Activated T-cell treated with anti-CD3 and anti-CD28 coated beads, Interleukin-2, amount 50 U/mL, for 1 hour (primary cell): ENCODE results near the gene SV2B.

ENCODE experiments used
- DNase-seq: peaks from one replicate; pipeline ENCODE4 v3.0.0-alpha.2; 2020

The SV2B gene

DNA sequence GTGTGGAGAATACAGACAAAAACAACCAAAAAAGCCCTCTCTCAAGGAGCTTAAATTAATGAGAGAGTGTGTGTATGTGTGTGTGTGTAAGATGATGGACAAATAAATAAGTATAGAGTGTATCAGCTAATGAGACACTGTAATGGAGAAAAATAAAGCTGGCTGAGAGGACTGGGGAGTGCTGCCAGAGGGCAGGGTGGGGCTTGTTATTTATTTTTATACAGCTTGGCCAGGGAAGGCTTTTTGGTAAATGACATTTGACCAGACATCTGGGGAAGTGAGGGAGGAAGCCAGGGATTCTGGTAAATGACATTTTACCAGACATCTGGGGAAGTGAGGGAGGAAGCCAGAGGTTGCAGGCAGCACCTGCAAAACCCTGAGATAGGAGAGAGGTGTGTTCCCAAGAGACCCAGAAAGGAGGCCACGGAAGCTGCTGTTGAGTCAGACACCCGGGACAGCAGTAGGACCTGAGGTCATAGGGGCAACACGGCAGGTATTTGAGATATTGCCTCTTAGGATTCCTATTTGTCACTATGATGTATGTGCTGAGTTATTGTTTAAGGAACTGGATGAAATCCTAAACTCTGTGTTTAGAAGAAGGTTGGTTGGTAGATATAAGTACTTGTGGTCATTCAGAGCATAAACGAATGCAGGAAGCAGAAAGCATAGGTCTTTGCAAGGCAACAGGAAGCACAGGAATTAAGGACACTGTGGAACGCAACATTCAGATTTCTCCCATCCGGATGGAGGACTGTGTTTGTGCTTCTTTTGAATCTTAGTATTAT lies 2.7 kb downstream of the SV2B start:
- no peak for DNase-seq

DNA sequence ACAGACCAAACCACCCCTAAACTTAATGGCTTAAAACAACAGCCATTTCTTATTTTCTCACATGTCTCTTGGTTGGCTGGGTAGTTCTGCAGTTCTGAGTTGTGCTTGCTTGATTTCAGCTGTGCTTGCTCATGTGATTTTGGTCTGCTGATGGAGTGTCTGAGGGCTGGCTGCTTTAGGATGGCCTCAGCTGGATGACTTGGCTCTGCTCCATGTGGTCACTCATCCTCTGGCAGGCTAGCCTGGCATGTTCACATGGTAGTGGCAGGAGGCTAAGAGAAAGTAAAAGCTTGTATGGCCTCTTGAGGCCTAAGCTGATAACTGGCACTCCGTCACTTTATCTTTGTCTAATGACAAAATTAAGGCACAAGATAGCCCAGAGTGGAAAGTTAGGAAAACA lies 4.1 kb downstream of the SV2B start:
- no peak for DNase-seq

DNA sequence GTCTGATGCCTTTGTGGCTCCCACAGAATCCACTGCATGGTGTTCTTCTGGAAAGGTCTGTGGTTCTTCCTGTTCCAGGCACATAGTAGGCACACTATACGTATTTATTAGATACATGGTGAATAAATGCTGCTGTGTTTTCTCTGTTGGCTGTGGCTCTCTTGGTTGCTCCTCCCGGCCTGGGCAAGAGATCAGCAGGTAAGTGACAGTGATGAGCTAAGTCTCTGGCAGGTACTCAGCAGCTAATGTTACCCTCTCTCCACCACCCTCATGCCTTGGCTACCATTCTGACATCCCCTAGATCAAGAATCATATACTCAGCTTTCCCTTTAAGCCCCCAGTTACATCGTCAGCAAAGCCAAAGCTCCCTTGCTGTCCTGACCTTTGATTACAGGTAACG lies 8.4 kb downstream of the SV2B start:
- no peak for DNase-seq

DNA sequence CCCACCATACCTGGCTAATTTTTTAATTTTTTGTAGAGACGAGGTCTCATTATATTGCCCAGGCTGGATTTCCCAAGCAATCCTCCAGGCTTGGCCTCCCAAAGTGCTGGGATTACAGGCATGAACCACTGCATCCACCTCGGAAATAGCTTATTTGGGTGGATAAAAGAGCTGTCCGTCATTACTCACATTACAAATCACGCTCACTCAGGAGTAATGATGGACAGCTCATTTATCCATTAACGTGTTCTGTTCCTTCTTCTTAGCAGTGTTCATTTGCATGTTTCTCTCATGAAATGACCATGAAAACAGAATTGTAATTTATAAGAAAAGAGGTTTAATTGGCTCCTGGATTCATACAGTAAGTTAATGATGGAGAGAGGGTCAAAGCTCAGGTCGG lies 9.8 kb downstream of the SV2B start:
- no peak for DNase-seq

DNA sequence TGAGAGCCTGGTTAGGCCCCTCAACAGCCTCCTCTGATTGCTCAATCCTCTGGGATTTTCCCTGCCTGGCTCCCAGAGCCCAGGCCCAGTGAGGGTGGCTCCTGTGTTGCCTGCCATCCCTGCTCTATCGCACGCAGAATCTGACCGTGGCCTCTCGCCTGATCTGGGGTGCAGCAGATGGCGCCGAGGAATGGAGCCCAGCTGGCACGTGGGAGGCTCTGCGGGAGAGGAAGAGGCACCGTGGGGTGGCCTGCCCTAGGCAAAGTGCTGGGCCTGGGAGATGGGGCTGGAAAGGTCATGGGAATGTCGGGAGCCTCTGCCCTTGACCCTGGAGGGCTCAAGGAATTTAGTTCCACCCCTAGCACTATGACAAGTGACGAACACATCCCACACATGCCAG lies 10.3 kb downstream of the SV2B start:
- DNase-seq: no peak

DNA sequence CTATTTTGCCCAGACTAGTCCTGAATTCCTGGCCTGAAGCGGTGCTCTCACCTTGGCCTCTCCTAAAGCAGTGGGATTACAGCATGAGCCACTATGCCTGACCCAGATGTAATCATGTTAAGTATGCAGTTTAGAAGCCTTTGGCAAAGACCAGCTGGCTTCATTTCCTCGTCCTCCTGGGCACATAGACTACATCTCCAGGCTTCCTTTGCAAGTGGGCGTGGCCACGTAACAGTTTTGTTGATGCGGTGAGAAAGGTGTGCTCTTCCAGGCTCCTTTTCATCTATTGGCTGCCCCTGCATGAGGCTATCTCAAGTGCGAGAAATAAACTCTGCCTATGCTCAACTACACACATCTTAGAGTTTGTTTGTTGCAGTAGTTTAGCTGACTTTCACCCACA lies 13.0 kb downstream of the SV2B start:
- DNase-seq: no peak

DNA sequence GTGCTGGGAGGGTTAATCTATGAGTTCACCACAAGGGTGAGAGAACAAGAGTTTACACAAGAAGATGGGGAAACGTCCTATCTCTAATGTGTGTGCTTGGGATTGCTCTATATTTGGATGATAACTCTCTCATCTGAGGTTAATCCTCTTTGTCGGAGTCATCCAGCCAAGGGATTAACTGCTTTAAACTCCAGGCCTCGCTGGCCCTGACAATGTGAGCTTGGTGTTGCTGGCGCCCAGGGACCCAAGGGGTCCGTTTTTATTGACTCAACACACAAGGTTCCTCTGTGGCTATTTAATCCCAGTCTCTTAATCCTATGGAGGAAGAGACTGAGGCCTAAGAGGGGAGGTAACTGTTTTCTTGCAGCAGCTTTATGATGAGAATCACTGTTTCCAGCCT lies 14.2 kb downstream of the SV2B start:
- no peak for DNase-seq

DNA sequence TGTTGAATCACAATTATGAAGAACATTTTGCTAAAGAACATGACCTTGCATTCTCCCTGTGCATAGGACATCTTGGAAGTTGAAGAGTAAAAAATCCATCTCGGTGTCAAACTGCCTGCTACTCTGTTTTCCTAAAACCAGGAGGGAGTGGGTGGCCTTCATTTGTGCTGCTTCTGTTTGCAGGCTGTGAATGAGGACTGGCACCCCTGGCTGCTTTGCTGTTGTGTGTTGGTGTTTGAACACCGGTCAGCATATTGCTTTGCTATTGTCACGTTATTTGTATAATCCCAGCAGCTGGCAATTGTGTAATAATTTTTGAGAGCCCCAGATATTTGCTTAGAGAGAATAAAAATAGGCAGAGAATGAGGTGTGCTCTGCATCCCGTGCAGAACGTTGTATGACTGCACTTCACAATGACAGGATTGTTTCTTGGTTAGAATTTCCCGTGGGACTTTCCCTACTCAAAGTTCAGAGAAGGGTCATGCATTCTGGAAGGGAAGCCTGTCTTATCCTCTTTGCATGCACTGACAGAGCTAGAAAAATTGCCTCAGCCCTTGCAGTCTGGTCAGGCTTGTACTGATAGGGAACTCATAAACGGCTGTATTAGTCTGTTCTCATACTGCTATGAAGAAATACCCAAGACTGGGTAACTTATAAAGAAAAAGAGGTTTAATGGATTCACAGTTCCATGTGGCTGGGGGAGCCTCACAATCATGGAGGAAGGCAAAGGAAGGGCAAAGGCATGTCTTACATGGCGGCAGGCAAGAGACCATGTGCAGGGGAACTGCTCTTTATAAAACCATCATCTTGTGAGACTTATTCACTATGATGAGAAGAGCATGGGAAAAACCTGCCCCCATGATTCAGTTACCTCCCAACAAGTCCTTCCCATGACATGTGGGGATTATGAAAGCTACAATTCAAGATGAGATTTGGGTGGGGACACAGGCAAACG lies 16.3 kb downstream of the SV2B start:
- DNase-seq: no peak

DNA sequence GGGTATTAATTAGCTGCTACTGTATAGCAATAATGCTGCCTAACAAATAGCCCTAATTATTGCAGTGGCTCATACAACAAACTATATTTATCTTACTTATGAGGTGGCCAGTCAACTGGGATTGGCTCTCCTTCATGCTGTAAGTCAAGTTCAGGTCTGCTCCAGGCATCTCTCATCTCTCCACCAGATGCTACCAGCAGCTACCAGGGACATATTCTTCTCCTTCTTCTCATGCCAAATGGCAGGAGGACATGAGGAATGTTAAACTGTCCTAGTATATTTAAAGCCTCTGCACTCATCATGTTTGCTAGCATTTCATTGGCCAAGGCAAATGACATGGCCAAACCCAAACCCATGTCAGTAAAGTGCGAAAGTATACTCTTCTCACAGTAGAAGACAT lies 17.3 kb downstream of the SV2B start:
- DNase-seq: no peak

DNA sequence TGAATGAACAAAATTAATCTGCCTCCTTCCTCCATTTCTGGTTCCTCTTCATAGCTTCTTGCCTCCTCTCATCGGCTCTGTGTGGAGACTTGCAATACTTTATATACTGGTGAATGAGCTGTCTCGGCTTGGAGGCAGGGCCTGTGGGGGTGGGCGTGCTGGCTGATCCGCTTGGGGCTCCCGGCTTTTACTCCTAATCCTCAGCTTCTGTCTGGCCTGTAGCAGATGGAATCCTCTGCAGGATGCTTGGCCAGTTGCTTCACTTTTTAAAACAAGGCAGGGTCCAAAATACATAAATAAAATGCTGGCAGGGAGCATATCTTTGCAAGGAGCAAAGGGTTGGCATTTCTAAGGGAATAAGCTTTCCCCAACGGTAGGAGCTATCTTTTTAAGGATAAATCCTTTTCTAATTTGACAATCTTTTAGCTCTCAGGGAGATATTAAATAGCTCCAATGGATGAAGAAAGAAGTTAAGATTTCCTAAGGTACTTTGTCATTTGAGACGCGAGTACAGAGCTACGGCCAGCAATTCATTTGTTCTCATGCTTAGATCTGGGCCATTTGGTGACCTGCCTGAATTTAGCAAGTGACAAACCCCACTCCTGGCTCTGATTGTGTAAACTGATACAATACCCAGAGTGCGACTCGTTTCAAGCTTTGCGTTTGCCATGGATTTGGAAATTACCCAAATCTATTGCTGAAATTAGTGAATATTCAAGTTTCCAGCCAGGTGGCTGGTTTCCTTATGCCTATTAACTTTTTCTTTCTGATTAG lies 18.9 kb downstream of the SV2B start:
- no peak for DNase-seq

DNA sequence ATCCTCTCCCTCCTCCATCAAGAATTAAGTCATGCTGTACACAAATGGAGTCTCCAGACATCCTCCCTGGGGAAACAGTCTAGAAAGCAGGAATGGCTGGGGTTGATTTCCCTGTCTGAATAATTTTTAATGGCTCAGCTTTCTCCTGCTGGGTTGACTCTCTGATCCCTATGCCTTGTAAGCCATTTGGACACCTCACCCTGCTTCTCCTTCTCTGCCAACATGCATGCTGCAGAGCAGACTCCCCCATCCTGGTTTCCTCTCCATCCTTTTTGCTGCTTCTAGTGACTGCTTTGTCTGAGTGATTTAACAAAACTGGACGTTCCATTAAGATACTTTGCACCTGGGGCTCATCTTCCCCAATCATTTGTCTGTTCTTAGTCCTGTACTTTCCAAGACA lies 22.2 kb downstream of the SV2B start:
- DNase-seq: no peak

DNA sequence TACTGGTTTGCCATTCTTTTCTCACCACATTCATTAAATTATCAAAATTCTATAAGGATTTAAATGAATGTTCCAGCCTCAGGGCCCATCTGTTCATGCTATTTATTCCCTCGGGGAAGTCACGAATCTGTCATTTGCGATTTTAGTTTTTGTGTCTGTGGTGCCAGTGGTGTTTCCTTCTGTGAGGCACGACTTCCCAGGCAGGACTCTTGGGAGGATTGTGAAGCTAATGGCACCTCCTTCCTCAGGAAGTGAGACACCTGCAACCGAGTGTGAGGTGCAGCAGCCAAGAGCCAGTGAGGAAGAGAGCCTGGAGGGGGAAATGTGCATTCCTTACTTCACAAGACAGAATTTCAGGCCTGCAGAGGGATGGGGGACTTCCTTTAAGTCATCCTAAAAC lies 24.1 kb downstream of the SV2B start:
- no peak for DNase-seq

DNA sequence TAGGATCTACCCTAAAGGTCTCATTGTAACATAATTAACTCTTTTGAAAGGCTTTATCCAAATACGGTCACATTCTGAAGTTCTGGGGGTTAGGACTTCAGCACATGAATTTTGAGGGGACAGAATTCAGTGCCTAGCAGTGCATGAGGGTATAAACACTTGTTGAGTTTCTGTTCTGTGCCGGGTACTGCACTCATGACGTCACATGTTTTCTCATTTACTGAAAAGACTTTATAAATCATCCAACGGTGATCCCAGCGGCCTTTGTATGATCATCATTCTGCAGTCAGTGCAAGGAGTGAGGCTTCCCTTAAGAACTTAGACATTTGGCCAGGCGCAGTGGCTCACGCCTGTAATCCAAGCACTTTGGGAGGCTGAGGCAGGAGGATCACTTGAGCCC lies 25.1 kb downstream of the SV2B start:
- no peak for DNase-seq

DNA sequence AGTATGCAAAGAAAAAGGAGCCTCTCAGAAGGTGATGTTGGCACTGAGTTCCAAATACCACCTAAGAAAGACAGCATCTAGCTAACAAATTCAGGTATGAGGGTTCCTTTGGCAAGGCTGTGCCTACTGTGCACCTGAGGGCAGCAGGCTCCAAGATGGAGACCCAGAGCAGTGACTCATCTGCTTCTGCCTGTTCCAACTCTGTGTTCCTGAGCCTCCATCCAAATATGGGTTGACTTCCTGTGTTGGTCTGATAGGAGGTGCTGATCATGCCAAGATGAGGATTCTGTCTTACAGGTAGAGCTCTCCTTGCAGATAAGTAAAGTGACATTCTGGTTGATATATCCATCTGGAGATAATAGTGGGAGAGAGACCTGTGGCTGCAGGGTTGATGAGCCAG lies 26.0 kb downstream of the SV2B start:
- no peak for DNase-seq

DNA sequence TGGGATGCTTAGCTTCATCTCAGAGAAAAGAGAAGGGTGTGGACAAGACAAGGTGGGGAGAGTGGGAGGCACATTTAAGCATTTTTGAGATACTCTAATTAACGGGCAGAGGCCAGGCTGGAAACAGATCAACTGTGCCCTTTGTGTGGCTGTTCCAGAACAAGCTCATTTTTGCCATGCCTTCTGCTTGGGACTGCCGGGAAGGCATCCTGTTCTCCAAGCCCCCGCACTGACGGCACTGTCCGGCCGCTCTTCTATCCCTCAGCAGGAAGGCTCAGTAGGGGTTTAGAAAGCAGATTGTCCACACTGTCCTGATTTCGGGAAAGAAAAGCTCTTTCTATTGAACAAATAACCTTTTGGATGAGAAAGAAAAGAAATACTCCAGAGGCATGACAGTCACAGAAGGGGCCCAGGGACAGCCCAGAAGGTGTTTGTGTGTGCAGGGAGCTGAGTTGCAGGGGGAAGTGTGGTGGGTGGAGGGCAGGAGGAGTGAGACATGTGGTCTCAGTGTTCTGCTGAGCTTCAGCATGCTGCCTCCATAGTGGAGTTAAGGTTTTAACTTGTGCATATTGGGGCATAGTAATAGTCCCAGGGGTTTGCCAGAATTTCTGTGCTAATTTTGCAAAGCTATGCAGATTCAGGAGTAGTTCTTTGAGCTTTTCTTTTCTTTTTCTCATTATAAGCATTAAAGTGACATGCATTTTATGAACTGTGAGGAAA lies 27.3 kb downstream of the SV2B start:
- DNase-seq: no peak

DNA sequence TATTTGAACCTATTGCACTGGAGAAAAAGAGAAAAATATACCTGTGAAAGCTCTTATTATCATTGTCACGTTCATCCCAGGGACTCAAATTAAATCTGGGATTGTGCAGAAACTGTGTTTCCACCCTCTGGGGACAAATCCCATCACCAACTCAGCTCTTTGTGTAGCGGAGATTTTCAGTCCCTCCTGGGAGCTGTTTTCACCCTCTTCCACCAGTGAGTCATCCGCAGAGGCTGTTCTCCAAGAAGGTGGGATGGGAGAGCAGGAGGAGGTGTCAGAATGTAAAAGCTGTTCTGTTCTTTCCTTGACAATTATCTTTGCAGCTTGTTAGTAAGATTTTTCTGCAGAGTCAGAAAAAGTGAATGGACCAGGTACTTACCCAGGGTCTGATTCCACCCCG lies 28.0 kb downstream of the SV2B start:
- no peak for DNase-seq

DNA sequence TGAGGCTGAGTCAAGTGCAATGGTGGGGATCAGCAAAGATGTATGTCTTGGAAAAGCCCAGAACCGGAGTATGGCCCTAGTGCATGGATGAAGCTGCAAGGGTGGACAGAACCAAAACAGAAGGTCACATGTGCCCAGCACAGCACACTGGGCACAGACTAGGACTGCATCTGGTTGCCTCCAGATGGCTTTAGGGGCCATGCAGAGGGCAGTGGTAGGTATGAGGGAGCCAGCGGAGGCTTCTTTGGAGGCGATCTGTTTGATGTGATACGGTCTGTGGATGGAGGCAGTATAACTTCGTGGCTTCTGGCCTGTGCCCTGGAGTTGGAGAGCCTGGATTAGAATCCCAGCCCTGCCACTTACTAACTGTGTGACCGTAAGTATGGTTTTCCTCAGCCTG lies 29.4 kb downstream of the SV2B start:
- DNase-seq: no peak

DNA sequence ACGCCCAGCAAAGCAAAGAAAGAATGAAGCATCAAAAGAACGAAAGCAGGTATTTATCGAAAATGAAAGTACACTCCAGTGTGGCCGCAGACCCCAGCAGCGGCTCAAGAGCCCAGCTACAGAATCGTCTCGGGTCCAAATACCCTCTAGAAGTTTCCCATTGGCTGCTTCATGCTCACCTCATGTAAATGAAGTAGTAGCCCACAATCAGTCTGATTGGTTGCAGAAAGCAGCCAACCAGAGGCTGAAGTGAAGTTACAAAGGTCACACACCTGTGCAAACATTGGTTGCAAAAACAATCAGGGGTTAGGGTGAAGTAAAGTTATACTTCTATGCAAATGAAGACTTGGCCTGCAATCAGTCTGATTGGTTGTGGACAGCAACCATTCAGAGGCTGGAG lies 32.0 kb downstream of the SV2B start:
- DNase-seq: no peak

DNA sequence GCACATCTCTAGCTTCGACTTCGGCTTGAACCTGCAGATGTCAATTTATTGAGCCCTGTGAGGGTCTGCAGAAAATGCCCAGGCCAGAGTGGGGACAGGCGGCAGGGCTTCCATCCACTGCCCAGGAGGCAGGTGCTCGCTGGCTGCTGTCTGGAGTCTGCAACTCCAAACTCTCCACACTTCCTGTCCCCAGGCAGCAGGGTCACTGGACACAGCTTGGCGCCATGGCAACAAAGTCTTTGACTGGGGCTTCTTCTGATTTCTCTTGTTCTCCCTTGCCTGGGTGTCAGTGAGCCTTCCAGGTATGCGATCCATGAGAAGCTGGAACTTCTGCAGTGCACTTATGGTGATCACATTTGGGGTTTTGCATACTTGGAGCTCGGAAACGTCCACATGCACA lies 33.5 kb downstream of the SV2B start:
- no peak for DNase-seq

DNA sequence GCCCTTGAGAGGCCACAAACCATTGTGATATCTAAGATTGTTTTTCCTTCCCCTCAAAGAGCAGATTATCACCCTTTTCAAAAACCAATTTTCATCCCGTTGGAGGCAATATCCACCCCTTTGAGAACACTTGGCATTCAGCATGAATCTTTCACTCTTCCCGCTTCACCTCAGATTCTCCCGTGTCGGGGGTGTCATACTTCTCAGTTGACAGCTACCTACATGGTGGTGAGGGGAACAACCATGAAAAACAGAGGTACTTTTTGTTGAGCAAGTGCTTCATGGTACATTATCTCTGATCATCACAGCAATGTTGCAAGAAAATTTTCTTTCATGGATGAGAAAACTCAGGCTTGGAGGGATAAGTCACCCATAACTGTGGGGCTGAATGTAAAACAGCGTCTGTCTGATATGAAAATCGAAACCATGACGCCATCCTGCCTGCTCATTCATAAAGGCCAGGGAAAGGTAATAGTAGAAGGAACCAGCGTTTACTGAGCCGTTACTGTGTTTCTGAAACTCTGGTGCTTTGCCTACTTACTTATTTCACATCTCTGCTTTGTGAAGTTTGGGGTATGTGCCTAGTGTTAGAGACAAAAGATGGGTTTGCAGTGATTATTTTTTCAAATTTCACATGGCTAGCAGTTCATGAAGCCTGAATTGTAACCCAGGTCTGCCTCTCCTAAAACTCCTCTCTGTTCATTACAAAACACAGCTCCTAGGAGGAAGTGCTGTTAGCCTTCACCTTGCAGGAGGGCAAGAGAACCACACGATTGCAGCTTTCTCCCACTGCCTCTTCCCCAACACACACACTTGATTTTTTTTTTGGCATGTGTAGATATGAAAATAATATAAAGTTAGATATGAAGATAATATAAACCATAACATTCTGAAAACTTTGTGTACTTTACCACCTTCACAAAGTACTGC lies 35.4 kb downstream of the SV2B start:
- no peak for DNase-seq

DNA sequence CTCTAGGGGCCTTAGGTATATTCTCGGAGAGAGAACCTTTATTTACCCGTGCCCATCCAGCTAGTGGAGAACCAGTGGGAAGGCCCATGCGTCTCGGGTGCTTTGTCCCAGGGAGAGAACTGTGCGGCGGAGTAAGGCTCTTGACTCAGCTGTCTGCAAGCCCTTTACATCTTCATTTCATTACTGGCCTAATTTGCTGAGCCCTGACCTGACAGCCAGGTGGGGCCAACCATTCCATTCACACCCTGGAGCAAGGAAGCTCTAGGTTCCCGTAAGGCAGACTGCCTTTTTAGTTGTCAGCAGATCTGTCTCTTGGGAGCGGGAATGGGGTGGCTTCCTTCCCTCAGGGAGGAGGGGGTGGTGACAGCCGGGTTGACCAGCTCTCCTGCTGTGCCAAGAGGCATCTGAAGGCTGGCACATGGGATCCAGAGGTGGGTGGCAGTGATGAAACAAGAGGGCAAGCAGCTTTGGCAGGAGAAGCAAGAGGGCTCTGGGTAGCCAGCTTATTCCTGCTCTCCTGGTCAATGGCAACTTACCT lies 36.4 kb downstream of the SV2B start:
- DNase-seq: no peak
